BJ (cell line): ENCODE results near the gene FN3K. TPM values are rescaled to one million over a fixed set of nuclear protein-coding genes. Genes with fewer than 3 reads are reported as not detected.

Experiments used
- CTCF ChIA-PET: fragments of 350-600 bp; formaldehyde crosslinking; extraction: SDS; loops from one replicate; lab custom pipeline; 2021; ENCODE audit warnings: antibody characterized with exemption, inconsistent platforms; lab: Yijun Ruan, JAX
- POLR2A ChIA-PET: fragments of 300-600 bp; sonication (Branson Sonifier 250); formaldehyde crosslinking; extraction: SDS; loops from one replicate; lab custom pipeline; 2021; ENCODE audit warnings: antibody characterized with exemption; lab: Charles Lee
- DNase-seq: peaks from one replicate; pipeline ENCODE4 v3.0.0-alpha.2; 2011; ENCODE audit warnings: low read depth
- H3K27me3 ChIP-seq: 2 replicates; pipeline ENCODE4 v1.6.0; 2011; ENCODE audit warnings: low read length; ENCODE audit not compliant: control insufficient read depth, insufficient read depth
- H3K36me3 ChIP-seq: 2 replicates; pipeline ENCODE4 v1.5.1; 2011; ENCODE audit warnings: low read length; ENCODE audit not compliant: control insufficient read depth, insufficient read depth
- H3K4me3 ChIP-seq: 2 replicates; pipeline ENCODE4 v1.5.1; 2011; ENCODE audit warnings: low read depth, mild to moderate bottlenecking, control low read depth, low read length
- CTCF ChIP-seq: IDR thresholded peaks from 2 replicates; pipeline ENCODE4 v1.5.1; 2011; ENCODE audit warnings: low read depth, mild to moderate bottlenecking, control low read depth, inconsistent platforms, low read length, moderate library complexity; ENCODE audit not compliant: insufficient read depth
- polyA plus RNA-seq: library from polyadenylated mRNA; depleted of rRNA; stranded (reverse); fragments of >200 nt; gene quantifications from 2 replicates; pipeline ENCODE4 v1.2.3, GENCODE V29; 2011

FN3K gene
- polyA plus RNA-seq, 1 experiment, result 1.1 TPM

DNA sequence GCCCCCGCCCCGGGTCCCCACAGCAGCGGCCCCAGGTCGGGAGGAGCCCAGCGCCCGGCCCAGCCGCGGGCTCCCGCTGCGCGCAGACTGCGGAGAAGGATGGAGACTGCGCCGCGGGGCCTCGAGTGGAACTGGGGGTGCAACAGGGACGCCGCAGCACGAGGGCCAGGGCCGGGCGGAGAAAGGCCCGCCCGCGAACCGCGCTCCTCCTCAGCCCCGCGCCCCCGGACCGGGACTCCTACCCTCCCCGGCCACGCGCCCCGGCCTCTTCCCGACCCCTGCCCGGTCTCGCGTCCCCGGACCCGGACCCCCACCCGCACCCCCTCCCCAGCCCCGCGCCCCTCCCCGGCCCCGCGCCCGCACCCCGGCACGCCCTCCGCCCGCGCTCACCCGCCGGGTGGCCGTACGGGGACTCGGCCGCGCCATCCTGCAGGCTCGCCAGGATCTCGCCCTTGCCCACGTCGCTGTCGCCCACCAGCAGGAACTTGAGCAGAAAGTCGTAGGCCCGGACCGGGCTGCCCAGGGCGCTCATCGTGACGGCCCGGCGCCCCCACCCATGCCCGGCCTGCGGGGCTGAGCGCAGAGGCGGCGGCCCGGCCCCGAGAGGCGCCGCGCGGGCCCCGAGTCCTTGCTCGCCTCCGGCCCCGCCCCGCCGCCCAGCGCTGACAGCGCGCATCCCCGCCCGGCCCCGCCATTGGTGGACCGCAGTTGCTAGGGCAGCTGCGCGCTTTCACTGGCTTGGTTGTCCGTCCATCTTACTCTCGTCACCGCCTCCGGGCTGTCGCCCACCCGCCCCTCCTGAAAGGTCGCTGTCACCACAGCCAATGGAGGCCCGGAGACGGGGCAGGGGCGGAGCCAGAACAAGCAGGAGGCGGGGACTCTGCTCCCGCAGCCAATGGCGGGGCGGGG lies 37.1 kb upstream of the FN3K start, which contains the start of gene RAB40B:
TSS of gene RAB40B (minus strand) at position 634 of the 909 bp plus-strand sequence. CDS start at position 532, 102 bp downstream.
- POLR2A ChIA-PET, result interaction anchor here (0.5 kb wide), 1 partner anchor 162 kb away, joined by 7 read pairs; no protein-coding TSS in a partner anchor
- peak within 1 kb of the TSS; percentile 77 for H3K4me3 ChIP-seq
- no peak for TF ChIP-seq CTCF
- H3K36me3 ChIP-seq, result no peaks in the 10 kb centered on the region
- peak; percentile 90 for DNase-seq
- H3K27me3 ChIP-seq, result peaks cover 2% of the 10 kb centered on the region; the same call in 1 of the 2 replicates
- CTCF ChIA-PET, result interaction anchor here (0.6 to 0.7 kb wide), 2 partner anchors 18 to 77 kb away, joined by 3 to 5 read pairs; partner anchors contain the start of gene FN3KRP

GRCh38 chr17:82698974-82699442 lies 36.4 kb upstream of the FN3K start:
- no peaks in the 10 kb centered on the region for H3K36me3 ChIP-seq
- TF ChIP-seq CTCF, result no peak
- peak overlapping the region; percentile 77 for H3K4me3 ChIP-seq
- ChIA-PET POLR2A (no interaction called here), CTCF (interaction anchor here (0.6 kb wide), 1 partner anchor 76 kb away, joined by 5 read pairs; no protein-coding TSS in a partner anchor)
- DNase-seq, result no peak
- peaks cover 2% of the 10 kb centered on the region for H3K27me3 ChIP-seq

DNA sequence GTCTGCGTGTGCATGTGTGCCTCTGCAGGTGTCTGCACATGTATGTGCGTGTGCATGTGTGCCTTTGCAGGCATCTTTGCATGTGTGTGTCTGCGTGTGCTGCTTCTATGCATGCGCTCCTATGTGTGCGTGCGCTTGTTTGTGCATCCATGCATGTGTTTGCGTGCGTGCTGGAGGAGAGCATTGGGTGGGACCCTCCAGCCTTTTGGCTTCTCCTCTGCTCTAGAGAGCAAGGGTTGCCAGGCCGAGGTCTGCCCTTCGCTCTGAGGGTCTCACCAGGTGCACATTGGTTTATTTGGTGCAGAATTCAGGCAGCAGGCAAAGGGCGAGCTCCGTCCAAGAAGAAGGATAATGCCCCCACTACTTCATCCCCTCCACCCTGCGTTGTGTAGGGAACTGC lies 35.9 kb upstream of the FN3K start:
- no peak for DNase-seq
- no peak for TF ChIP-seq CTCF
- ChIA-PET POLR2A (no interaction called here), CTCF (no interaction called here)
- no peak overlapping the region for H3K4me3 ChIP-seq
- H3K27me3 ChIP-seq, result peaks cover 2% of the 10 kb centered on the region
- no peaks in the 10 kb centered on the region for H3K36me3 ChIP-seq

GRCh38 chr17:82702231-82702927 lies 33.0 kb upstream of the FN3K start:
- ChIA-PET CTCF (no interaction called here), POLR2A (no interaction called here)

More at GRCh38 chr17:82702231-82702927, 33.0 kb upstream of the FN3K start:
- TF ChIP-seq CTCF, result no peak
- Histone ChIP-seq H3K4me3 (no peak overlapping the region), H3K36me3 (no peaks in the 10 kb centered on the region), H3K27me3 (no peaks in the 10 kb centered on the region; the same call in 1 of the 2 replicates)
- no peak for DNase-seq
